NB4 (cell line): ENCODE results near the gene PLEKHA5.

Source experiments
- CTCF ChIP-seq: IDR thresholded peaks from one replicate; pipeline ENCODE4 v1.5.1; 2012; ENCODE audit warnings: low read depth, low read length
- MAX ChIP-seq: IDR thresholded peaks from 2 replicates; pipeline ENCODE4 v1.6.1; 2011; ENCODE audit warnings: low read depth, low read length
- POLR2A ChIP-seq: IDR thresholded peaks from 2 replicates; pipeline ENCODE4 v1.6.1; 2011; ENCODE audit warnings: mild to moderate bottlenecking; ENCODE audit not compliant: insufficient read length; ENCODE audit errors: extremely low read depth

GRCh38 chr12:19138956-19139355 is 9.4 kb downstream of the PLEKHA5 start:
- TF ChIP-seq CTCF (no peak), POLR2A (no peak), MAX (no peak)
